Caco-2 (cell line): ENCODE measurements around the gene NUP85. TPM values are rescaled to one million over a fixed set of nuclear protein-coding genes. Genes with fewer than 3 reads are reported as not detected.

Experiments used
- BruUV-seq: library from RNA; stranded (reverse); fragments of 400-500 nt; replicated peaks from 2 replicates; lab custom pipeline; 2021; lab: Mats Ljungman, UMichigan
- CTCF ChIA-PET: fragments of 300-600 bp; sonication (Branson Sonifier 250); formaldehyde crosslinking; loops from one replicate; lab custom pipeline; 2022; ENCODE audit warnings: antibody characterized with exemption; lab: Charles Lee
- POLR2A ChIA-PET: fragments of 300-600 bp; sonication (Branson Sonifier 250); formaldehyde crosslinking; loops from one replicate; lab custom pipeline; 2022; ENCODE audit warnings: antibody characterized with exemption; lab: Charles Lee
- DNase-seq, 2 experiments: peaks; one replicate each; pipeline versions ENCODE4 v3.0.0 to v3.0.0-alpha.2; 2020 to 2022
- H3K27me3 ChIP-seq: replicated peaks from 2 replicates; pipeline ENCODE4 v1.6.0; 2011; ENCODE audit warnings: low read length; ENCODE audit not compliant: control insufficient read depth, insufficient read depth
- H3K36me3 ChIP-seq: 2 replicates; pipeline ENCODE4 v1.5.1; 2011; ENCODE audit warnings: low read length; ENCODE audit not compliant: control insufficient read depth, insufficient read depth
- H3K4me1 ChIP-seq: fragments of 250-450 bp; sonication (Bioruptor Pico); 2 replicates; pipeline ENCODE4 v1.5.1; 2020; ENCODE audit warnings: mild to moderate bottlenecking
- H3K4me3 ChIP-seq: 2 replicates; pipeline ENCODE4 v1.5.1; 2011; ENCODE audit warnings: low read depth, mild to moderate bottlenecking, control low read depth, low read length
- H3K9me3 ChIP-seq: fragments of 250-450 bp; sonication (Bioruptor Pico); 2 replicates; pipeline ENCODE4 v1.5.1; 2020; ENCODE audit warnings: mild to moderate bottlenecking, moderate library complexity
- H3K27ac Mint-ChIP-seq: one replicate; pipeline ENCODE4 v1.8.0; 2022; ENCODE audit warnings: mixed read lengths; ENCODE audit not compliant: unreplicated experiment
- H3K27me3 Mint-ChIP-seq: one replicate; pipeline ENCODE4 v1.8.0; 2022; ENCODE audit warnings: mixed read lengths; ENCODE audit not compliant: insufficient read depth, unreplicated experiment
- H3K36me3 Mint-ChIP-seq: one replicate; pipeline ENCODE4 v1.8.0; 2022; ENCODE audit warnings: mild to moderate bottlenecking, mixed read lengths; ENCODE audit not compliant: insufficient read depth, unreplicated experiment
- H3K4me1 Mint-ChIP-seq: one replicate; pipeline ENCODE4 v1.8.0; 2022; ENCODE audit warnings: low read depth, mixed read lengths; ENCODE audit not compliant: unreplicated experiment
- H3K4me3 Mint-ChIP-seq: one replicate; pipeline ENCODE4 v1.8.0; 2022; ENCODE audit warnings: mild to moderate bottlenecking, moderate library complexity, mixed read lengths; ENCODE audit not compliant: unreplicated experiment
- H3K9me3 Mint-ChIP-seq: one replicate; pipeline ENCODE4 v1.8.0; 2022; ENCODE audit warnings: mixed read lengths; ENCODE audit not compliant: unreplicated experiment
- CTCF ChIP-seq, 2 experiments: fragments of 200-600 bp in 1 of 2; IDR thresholded peaks; 1 replicate in 1 of 2; 2 replicates in 1 of 2; pipeline versions ENCODE4 v1.5.1 to v1.8.0; 2011 to 2022; ENCODE audit warnings: antibody characterized with exemption in 1 of 2, control low read depth in 1 of 2, inconsistent platforms in 1 of 2, low read depth in 1 of 2, low read length in 1 of 2, mild to moderate bottlenecking in 1 of 2, moderate library complexity in 1 of 2; ENCODE audit not compliant: insufficient read depth in 1 of 2, severe bottlenecking in 1 of 2, unreplicated experiment in 1 of 2
- intact Hi-C: fragments of 100-400 bp; cut with micrococcal nuclease; formaldehyde crosslinking; loops from one replicate; pipeline ENCODE4 v1.10.0; 2022; ENCODE audit not compliant: unreplicated experiment
- total RNA-seq: library from RNA; stranded (reverse); gene quantifications from 2 replicates; pipeline ENCODE4 v1.2.3, GENCODE V29; 2022

The NUP85 gene
- total RNA-seq, 1 experiment from 2014 or later = 119 TPM

GRCh38 chr17:75168998-75169397 lies 36.5 kb upstream of the NUP85 start:
- ChIA-PET CTCF (no interaction called here), POLR2A (interaction anchor here (0.6 kb wide), 2 partner anchors 11 to 225 kb away, joined by 4 to 7 read pairs; no protein-coding TSS in a partner anchor)

GRCh38 chr17:75173526-75173925 lies 32.0 kb upstream of the NUP85 start:
- intact Hi-C loops = no loop called here
- Mint-ChIP-seq H3K9me3 (no peaks in the 10 kb centered on the region), H3K27me3 (no peaks in the 10 kb centered on the region), H3K4me1 (no peaks in the 10 kb centered on the region), H3K36me3 (peaks cover 100% of the 10 kb centered on the region), H3K4me3 (no peak overlapping the region), H3K27ac (no peak overlapping the region)
- Histone ChIP-seq H3K9me3 (no peaks in the 10 kb centered on the region), H3K27me3 (no peaks in the 10 kb centered on the region), H3K4me1 (no peaks in the 10 kb centered on the region), H3K4me3 (no peak overlapping the region), H3K36me3 (peaks cover 2% of the 10 kb centered on the region)
- CTCF ChIA-PET = interaction anchor here (0.6 to 1.6 kb wide), 3 partner anchors 28 to 161 kb away, joined by 3 to 6 read pairs (median 6); partner anchors contain the start of gene MRPL58
- DNase-seq = no peak
- no TSS peak for BruUV-seq
- POLR2A ChIA-PET = interaction anchor here (0.6 to 0.8 kb wide), 2 partner anchors 19 to 137 kb away, joined by 3 to 4 read pairs; partner anchors contain the start of gene JPT1
- no peak for TF ChIP-seq CTCF (IDR thresholded peaks at IDR 0.05; ENCODE audit: insufficient read depth in 1 of 2, low read depth in 1 of 2, low read length in 1 of 2, severe bottlenecking in 1 of 2, unreplicated experiment in 1 of 2)

More at GRCh38 chr17:75168998-75169397, 36.5 kb upstream of the NUP85 start:
- Histone ChIP-seq H3K4me1 (no peaks in the 10 kb centered on the region), H3K36me3 (peaks cover 4% of the 10 kb centered on the region; the same call in 1 of the 2 replicates), H3K4me3 (no peak overlapping the region), H3K9me3 (no peaks in the 10 kb centered on the region), H3K27me3 (no peaks in the 10 kb centered on the region)
- H3K9me3 Mint-ChIP-seq = no peaks in the 10 kb centered on the region
- H3K27me3 Mint-ChIP-seq = no peaks in the 10 kb centered on the region
- H3K36me3 Mint-ChIP-seq = peaks cover 99% of the 10 kb centered on the region
- intact Hi-C loops = no loop called here
- H3K4me3 Mint-ChIP-seq = no peak overlapping the region
- no peak for DNase-seq
- no peaks in the 10 kb centered on the region for H3K4me1 Mint-ChIP-seq
- TF ChIP-seq CTCF (IDR thresholded peaks at IDR 0.05; ENCODE audit: insufficient read depth in 1 of 2, low read depth in 1 of 2, low read length in 1 of 2, severe bottlenecking in 1 of 2, unreplicated experiment in 1 of 2) = no peak
- H3K27ac Mint-ChIP-seq = no peak overlapping the region
- no TSS peak for BruUV-seq

- CTCF ChIA-PET = interaction anchor here (1.6 kb wide), 1 partner anchor 27 kb away, joined by 6 read pairs; no protein-coding TSS in a partner anchor
- Mint-ChIP-seq H3K27ac (no peak overlapping the region), H3K9me3 (no peaks in the 10 kb centered on the region), H3K4me3 (no peak overlapping the region), H3K36me3 (peaks cover 100% of the 10 kb centered on the region), H3K27me3 (no peaks in the 10 kb centered on the region), H3K4me1 (no peaks in the 10 kb centered on the region)
- no peaks in the 10 kb centered on the region for H3K9me3 ChIP-seq
- intact Hi-C loops = no loop called here
- peaks cover 3% of the 10 kb centered on the region for H3K36me3 ChIP-seq
- no TSS peak for BruUV-seq
- POLR2A ChIA-PET = no interaction called here
- H3K4me3 ChIP-seq = no peak overlapping the region
- H3K27me3 ChIP-seq = no peaks in the 10 kb centered on the region
- DNase-seq = no peak
- no peak for TF ChIP-seq CTCF (IDR thresholded peaks at IDR 0.05; ENCODE audit: insufficient read depth in 1 of 2, low read depth in 1 of 2, low read length in 1 of 2, severe bottlenecking in 1 of 2, unreplicated experiment in 1 of 2)
- H3K4me1 ChIP-seq = no peaks in the 10 kb centered on the region
Observed at GRCh38 chr17:75174996-75175395, 30.5 kb upstream of the NUP85 start.
